MG63 (cell line): ENCODE data around the gene SNTA1. TPM values are rescaled to one million over a fixed set of nuclear protein-coding genes. Genes with fewer than 3 reads are reported as not detected.
"Not testable (repeated sequence)": the region's sequence is repeated elsewhere in the genome, so short reads cannot be mapped to it uniquely, and the experiment has no call there.

ENCODE experiments used
- DNase-seq: peaks from one replicate; pipeline ENCODE4 v3.0.0-alpha.2; 2020
- H3K27me3 ChIP-seq: fragments of 250-450 bp; sonication (Bioruptor Pico); 2 replicates; pipeline ENCODE4 v1.5.1; 2020; ENCODE audit warnings: mild to moderate bottlenecking, moderate library complexity
- H3K36me3 ChIP-seq: fragments of 250-450 bp; sonication (Bioruptor Pico); 2 replicates; pipeline ENCODE4 v1.5.1; 2020; ENCODE audit warnings: mild to moderate bottlenecking, moderate library complexity
- H3K4me3 ChIP-seq: fragments of 250-450 bp; sonication (Bioruptor Pico); 2 replicates; pipeline ENCODE4 v1.5.1; 2020; ENCODE audit warnings: mild to moderate bottlenecking, moderate library complexity
- H3K9me3 ChIP-seq: fragments of 250-450 bp; sonication (Bioruptor Pico); 2 replicates; pipeline ENCODE4 v1.5.1; 2020; ENCODE audit warnings: mild to moderate bottlenecking, moderate library complexity
- total RNA-seq: library from RNA; depleted of rRNA; stranded (reverse); fragments of >200 nt; shearing (Covaris generic); gene quantifications from 2 replicates; pipeline ENCODE4 v1.2.3, GENCODE V29; 2014; ENCODE audit warnings: low replicate concordance

The SNTA1 gene
- total RNA-seq, 1 experiment from 2014 or later, result 14.0 TPM

DNA sequence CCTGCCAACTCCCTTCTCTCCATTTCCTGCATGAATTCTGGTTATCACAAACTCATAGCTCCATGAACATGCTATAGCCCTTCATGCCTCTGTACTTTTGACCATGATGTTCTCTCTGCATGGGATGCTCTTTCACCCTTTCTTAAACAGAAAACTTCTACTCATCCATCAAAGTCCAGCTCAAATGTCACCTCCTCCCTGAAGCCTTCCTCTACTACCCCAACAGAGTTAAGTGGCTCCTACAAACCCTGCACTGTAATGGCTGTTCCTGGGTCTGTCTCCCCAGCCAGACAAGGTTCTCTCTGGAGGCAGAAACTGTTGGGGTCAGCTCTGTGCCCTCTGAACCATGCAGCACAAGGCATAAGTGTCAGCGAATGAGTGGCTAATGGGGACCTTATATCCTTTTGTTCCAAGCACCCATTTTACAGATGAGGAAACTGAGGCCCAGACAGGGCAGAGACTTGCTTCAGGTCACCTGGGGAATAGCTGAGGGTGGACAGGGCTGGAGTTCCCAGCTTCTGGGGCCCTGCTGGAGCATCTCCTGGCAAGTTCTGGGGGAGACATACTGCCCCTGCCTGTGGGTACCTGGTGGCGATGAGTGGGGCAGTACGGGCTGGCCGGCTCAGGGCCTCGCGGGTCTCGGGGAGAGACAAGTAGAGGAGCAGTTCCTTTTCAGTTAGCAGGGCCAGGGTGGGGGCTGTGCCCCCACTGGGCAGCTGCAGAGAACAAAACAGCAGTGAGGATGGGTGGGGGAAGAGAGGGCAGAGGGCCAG is 31.7 kb downstream of the SNTA1 start:
- Histone ChIP-seq H3K27me3 (no peaks in the 10 kb centered on the region), H3K4me3 (no peak overlapping the region), H3K9me3 (no peaks in the 10 kb centered on the region), H3K36me3 (peaks cover 11% of the 10 kb centered on the region)
- no peak for DNase-seq

DNA sequence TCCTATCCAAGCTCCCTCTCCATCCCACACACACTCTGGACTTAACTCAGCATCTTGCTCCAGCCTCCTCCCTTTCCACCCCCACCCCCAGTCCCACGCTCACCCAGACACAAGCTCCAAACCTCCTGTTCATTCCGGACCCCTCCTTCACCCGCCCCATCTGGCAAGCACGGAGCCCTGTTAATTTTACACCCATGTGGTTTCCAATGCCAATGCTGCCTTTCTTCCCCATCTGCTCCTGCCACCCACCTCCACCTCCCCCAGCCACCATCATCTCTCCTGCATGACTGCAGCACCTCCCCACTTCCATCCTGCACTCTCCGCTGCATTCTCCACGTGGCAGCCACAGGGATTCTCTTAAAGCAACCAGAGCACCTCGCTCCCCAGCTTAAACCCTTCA is 32.3 kb downstream of the SNTA1 start:
- Histone ChIP-seq H3K9me3 (no peaks in the 10 kb centered on the region), H3K4me3 (no peak overlapping the region), H3K27me3 (no peaks in the 10 kb centered on the region), H3K36me3 (peaks cover 11% of the 10 kb centered on the region)
- DNase-seq, result no peak

DNA sequence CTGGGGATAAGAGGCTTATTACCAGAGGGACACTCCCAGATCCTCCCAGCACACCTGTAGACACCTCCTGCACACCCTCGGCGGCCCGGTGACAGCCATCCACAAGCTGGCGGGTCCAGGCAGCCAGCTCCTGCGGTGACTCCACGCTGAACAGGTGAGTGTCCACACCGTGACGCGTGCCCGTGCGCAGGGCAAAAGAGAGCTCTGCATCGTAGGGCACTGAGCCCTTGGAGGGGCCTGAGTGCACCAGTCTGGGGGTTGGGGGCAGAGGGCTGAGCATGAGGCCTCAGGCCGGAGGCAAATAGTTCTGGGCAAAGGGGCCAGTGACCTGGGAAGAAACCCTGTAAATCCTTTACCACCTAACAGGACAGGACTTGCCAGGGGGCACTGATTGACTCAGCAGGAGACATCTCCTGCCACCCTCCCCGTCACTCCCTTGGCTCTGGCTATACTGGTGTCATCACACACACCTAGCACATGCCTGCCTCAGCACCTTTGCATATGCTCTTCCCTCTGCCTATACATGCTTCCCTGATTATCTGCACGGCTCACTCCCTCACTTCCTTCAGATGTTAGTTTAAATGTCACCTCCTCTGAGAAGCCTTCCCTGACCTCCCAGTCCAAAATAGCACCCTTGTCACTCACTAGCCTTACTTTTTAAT is 33.4 kb downstream of the SNTA1 start:
- DNase-seq, result no peak
- Histone ChIP-seq H3K9me3 (no peaks in the 10 kb centered on the region), H3K4me3 (no peak overlapping the region), H3K36me3 (peaks cover 11% of the 10 kb centered on the region), H3K27me3 (no peaks in the 10 kb centered on the region)

DNA sequence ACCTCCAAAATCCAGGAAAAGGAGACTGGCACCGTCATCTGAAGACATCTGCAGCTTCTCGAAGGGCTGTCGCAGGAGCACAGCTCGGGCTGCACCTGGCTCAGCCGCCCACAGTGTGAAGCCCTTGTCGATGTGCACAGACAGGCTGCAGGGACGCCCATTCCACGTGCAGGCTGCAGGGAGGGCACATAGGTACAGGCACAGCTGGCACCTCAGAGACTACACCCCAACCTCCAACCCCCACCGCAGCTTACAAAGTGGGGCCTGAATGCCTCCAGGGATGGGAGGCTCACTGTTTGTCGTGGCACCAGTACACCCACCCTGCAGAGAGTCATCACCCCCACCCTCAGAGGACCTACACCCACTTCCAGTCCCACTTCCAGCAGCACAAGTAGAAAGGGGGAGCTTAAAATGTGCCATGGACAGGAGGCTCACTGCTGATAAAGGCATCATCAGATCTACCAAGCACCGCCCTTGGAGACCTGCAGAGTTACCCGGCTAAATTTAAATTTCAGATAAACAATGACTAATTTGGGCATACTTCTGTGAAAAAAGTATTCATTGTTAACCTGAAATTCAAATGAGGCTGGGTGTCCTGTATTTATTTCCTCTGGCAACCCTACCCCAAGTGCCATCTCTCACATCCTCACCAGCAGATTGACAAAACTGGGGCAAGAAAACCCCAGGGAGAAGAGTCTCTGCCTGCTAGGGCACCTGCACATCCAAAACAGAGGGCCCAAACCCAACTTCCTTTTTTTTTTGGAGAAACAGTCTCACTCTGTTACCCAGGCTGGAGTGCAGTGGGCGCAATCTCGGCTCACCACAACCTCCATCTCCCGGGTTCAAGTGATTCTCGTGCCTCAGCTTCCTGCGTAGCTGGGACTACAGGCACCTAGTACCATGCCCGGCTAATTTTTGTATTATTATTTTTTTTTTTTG is 34.6 kb downstream of the SNTA1 start:
- Histone ChIP-seq H3K27me3 (no peaks in the 10 kb centered on the region), H3K4me3 (no peak overlapping the region), H3K9me3 (no peaks in the 10 kb centered on the region), H3K36me3 (peaks cover 11% of the 10 kb centered on the region)
- DNase-seq, result no peak

- Histone ChIP-seq H3K9me3 (no peaks in the 10 kb centered on the region), H3K27me3 (no peaks in the 10 kb centered on the region), H3K4me3 (no peak overlapping the region), H3K36me3 (peaks cover 11% of the 10 kb centered on the region)
- DNase-seq, result no peak
Observed at GRCh38 chr20:33408313-33408712, 35.2 kb downstream of the SNTA1 start.

DNA sequence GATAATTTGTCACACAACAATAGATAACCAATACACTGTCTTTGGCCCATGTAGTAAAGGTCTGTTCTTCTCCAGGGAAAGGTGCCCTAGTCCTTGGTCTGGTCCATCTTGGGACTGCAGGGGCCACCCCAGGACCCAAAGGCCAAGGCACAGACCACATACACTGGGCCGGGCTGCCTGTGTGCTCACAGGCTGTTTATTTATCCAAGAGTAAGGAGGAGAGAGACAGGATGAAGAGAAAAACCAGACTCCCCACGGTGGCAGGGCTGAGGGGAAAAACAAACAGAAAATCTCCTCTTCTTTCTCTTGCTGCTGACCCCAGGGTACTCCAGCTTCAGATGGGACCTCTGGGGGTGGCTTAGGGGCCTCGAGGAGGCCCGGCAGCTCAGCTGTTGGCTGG is 35.8 kb downstream of the SNTA1 start:
- H3K9me3 ChIP-seq, result no peaks in the 10 kb centered on the region
- no peak overlapping the region for H3K4me3 ChIP-seq
- H3K27me3 ChIP-seq, result no peaks in the 10 kb centered on the region
- DNase-seq, result no peak
- peaks cover 11% of the 10 kb centered on the region for H3K36me3 ChIP-seq

DNA sequence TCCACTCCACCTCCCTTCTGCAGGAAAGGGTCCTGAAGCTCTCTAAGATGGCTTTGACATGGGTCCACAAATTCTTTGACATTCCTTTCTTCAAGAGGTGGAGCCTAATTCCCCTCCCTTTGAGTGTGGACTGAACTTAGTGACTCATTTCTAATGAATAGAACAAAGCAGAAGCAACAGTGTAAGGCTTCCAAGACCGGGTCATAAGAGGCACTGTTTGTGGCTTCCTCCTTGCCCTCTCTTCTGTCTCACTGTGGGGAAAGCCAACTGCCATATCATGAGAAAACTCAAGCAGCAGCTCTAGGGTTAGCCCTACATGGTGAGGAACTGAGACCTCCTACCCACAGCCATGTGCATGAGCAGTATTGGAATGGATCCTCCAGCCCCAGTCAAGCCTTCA is 36.3 kb downstream of the SNTA1 start:
- H3K27me3 ChIP-seq, result no peaks in the 10 kb centered on the region
- H3K4me3 ChIP-seq, result no peak overlapping the region
- peaks cover 11% of the 10 kb centered on the region for H3K36me3 ChIP-seq
- DNase-seq, result no peak
- no peaks in the 10 kb centered on the region for H3K9me3 ChIP-seq

GRCh38 chr20:33404281-33404680 is 39.3 kb downstream of the SNTA1 start:
- peaks cover 8% of the 10 kb centered on the region for H3K36me3 ChIP-seq
- no peak for DNase-seq
- H3K4me3 ChIP-seq, result no peak overlapping the region
- no peaks in the 10 kb centered on the region for H3K9me3 ChIP-seq
- no peaks in the 10 kb centered on the region for H3K27me3 ChIP-seq

DNA sequence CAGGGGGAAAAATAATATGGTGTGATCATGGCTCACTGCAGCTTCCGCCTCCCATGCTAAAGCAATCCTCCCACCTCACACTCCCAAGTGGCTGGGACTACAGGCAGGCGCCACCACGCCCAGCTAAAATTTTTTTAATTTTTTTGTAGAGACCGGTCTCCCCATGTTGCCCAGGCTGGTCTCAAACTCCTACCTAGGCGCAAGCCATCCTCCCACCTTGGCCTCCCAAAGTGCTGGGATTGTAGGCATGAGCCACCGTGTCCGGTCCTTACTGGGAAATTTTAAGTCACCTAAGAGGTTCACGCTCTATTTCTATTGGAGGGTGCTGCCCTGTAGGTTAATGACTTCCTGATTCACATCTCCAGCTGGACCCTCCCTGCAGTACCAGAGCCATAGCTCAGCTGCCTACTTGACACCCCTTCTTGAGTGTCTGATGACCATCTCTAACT is 41.6 kb downstream of the SNTA1 start:
- DNase-seq, result peak; percentile 7

GRCh38 chr20:33401184-33401920 is 42.2 kb downstream of the SNTA1 start, which contains the start of gene CDK5RAP1:
Gene CDK5RAP1, minus strand, starts transcription at chr20:33401519. Its CDS starts 4,455 bp downstream, at chr20:33397064.
- Histone ChIP-seq H3K27me3 (no peaks in the 10 kb centered on the region), H3K36me3 (no peaks in the 10 kb centered on the region; the same call in none of the 2 replicates), H3K4me3 (peak within 1 kb of the TSS; percentile 88), H3K9me3 (no peaks in the 10 kb centered on the region)
- peak; percentile 84 for DNase-seq

More for the DNA sequence above, 41.6 kb downstream of the SNTA1 start:
- no peaks in the 10 kb centered on the region for H3K9me3 ChIP-seq
- H3K27me3 ChIP-seq, result no peaks in the 10 kb centered on the region
- peak overlapping the region; percentile 88 for H3K4me3 ChIP-seq
- H3K36me3 ChIP-seq, result no peaks in the 10 kb centered on the region; the same call in none of the 2 replicates

DNA sequence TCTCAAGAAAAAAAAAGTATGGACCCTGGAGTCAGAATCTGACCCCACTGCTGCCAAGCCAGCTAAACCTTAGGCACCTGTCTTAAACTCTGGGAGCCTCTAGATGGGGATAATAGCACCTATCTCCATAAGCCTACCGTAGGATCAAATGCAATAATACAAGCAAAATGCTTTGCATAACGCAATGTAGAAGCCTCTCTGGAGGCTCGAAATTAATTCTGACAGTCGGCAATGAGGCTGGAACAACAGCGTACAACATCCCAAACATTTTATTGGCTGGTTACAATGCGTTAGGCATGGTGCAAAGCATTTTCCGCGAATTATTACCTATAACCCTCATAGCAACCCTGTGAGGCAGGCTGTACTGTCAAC is 42.8 kb downstream of the SNTA1 start:
- Histone ChIP-seq H3K27me3 (no peaks in the 10 kb centered on the region), H3K9me3 (no peaks in the 10 kb centered on the region), H3K36me3 (no peaks in the 10 kb centered on the region; the same call in none of the 2 replicates), H3K4me3 (peak overlapping the region; percentile 88)
- no peak for DNase-seq

DNA sequence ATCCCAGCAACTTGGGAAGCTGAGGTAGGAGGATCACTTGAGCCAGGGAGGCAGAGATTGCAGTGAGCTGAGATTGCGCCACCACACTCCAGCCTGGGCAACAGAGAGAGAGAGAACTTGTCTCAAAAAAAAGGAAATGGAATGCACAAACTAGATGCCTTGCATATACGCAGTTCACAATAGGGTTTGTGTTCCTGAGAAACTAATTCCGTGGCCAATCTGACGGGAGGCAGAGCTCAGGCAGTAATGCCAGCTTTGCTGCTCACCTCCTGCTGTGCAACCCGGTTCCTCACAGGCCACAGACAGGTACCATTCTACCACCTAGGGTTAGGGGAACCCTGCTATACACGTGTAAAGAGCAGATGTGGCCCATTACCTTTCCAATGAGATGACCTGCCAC is 43.6 kb downstream of the SNTA1 start:
- Histone ChIP-seq H3K27me3 (no peaks in the 10 kb centered on the region), H3K4me3 (peak overlapping the region; percentile 88), H3K9me3 (no peaks in the 10 kb centered on the region), H3K36me3 (peaks cover 7% of the 10 kb centered on the region)
- no peak for DNase-seq

GRCh38 chr20:33394718-33395117 is 48.8 kb downstream of the SNTA1 start:
- no peaks in the 10 kb centered on the region for H3K9me3 ChIP-seq
- no peak for DNase-seq
- no peaks in the 10 kb centered on the region for H3K27me3 ChIP-seq
- no peak overlapping the region for H3K4me3 ChIP-seq
- H3K36me3 ChIP-seq, result peaks cover 34% of the 10 kb centered on the region

GRCh38 chr20:33393609-33394008 is 50.0 kb downstream of the SNTA1 start:
- no peak overlapping the region for H3K4me3 ChIP-seq
- no peak for DNase-seq

DNA sequence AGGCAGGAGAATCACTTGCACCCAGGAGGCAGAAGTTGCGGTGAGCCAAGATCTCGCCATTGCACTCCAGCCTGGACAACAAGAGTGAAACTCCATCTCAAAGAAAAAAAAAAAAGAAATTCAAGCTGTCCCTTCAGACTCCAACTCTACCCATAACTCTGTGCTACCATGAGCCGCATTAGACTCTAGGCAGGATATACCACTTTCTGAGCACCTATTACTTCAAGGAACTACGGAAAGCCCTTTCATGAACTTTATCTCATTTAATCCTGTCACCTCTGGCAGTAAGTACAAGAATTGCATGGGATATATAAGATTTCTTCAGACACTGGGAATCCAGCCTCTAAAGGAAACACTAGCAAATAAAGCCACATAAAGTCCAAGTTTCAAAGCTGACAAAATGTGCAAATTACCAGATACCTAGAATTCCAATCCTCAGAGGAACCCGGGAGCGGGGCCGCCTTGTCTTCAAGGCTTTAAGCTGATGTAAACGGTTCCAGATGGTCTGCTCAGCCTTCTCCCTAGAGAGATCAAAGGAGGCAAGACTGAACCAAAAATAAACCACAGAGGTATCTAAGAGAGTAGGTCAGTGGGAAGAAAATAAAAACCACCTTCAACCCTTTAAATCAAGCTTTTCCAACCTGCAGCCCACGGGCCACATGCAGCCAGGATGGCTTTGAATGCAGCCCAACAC is 51.7 kb downstream of the SNTA1 start:
- Histone ChIP-seq H3K27me3 (no peaks in the 10 kb centered on the region), H3K36me3 (peaks cover 35% of the 10 kb centered on the region), H3K9me3 (no peaks in the 10 kb centered on the region), H3K4me3 (no peak overlapping the region)
- DNase-seq, result no peak

More at GRCh38 chr20:33393609-33394008, 50.0 kb downstream of the SNTA1 start:
- H3K27me3 ChIP-seq, result no peaks in the 10 kb centered on the region
- H3K9me3 ChIP-seq, result no peaks in the 10 kb centered on the region
- H3K36me3 ChIP-seq, result peaks cover 34% of the 10 kb centered on the region

GRCh38 chr20:33389326-33389725 is 54.2 kb downstream of the SNTA1 start:
- not testable (repeated sequence) for DNase-seq, H3K27me3 ChIP-seq, H3K4me3 ChIP-seq, H3K9me3 ChIP-seq
- peaks cover 41% of the 10 kb centered on the region for H3K36me3 ChIP-seq
